DOHH2 (cell line): ENCODE measurements around the gene USP17L20.
"Not testable (repeated sequence)": the region's sequence is repeated elsewhere in the genome, so short reads cannot be mapped to it uniquely, and the experiment has no call there.

ENCODE experiments used
- CTCF ChIP-seq: fragments of 200-600 bp; sonication (generic); IDR thresholded peaks from one replicate; pipeline ENCODE4 v1.5.1; 2014; ENCODE audit warnings: antibody characterized with exemption, mild to moderate bottlenecking, low read depth, low read length; ENCODE audit not compliant: poor library complexity, severe bottlenecking
- EZH2phosphoT487 ChIP-seq: fragments of 200-600 bp; sonication (generic); IDR thresholded peaks from 2 replicates; pipeline ENCODE4 v1.6.1; 2017; ENCODE audit warnings: borderline replicate concordance, mild to moderate bottlenecking, antibody characterized with exemption, low read length, moderate library complexity, mixed read lengths

- not testable (repeated sequence) for TF ChIP-seq CTCF, EZH2phosphoT487
These were observed 19.5 kb upstream of the USP17L20 start for GRCh38 chr4:9238461-9238860.
